GM19452 (cell line): ENCODE data around the gene ATAD5.

ENCODE experiments used
- ATAC-seq: cut with Tn5 transposase; IDR thresholded peaks from one replicate; pipeline ENCODE4 v1.9.1; 2021; ENCODE audit not compliant: unreplicated experiment

ATAD5 gene

GRCh38 chr17:30823421-30823820 is 8.3 kb upstream of the ATAD5 start:
- no peak for ATAC-seq

- no peak for ATAC-seq
Measured at GRCh38 chr17:30824002-30824355, 7.8 kb upstream of the ATAD5 start.

GRCh38 chr17:30824356-30825145 is 7.2 kb upstream of the ATAD5 start, which contains the start of gene CRLF3:
Gene CRLF3, minus strand, starts transcription at chr17:30824692. Its CDS starts 41 bp downstream, at chr17:30824651.
- peak; percentile 91 for ATAC-seq

- ATAC-seq: no peak
Measured at GRCh38 chr17:30827082-30827481, 4.7 kb upstream of the ATAD5 start.

GRCh38 chr17:30829022-30829421 is 2.7 kb upstream of the ATAD5 start:
- ATAC-seq: no peak

GRCh38 chr17:30831257-30831656 is 509 bp upstream of the ATAD5 start:
- no peak for ATAC-seq

- no peak for ATAC-seq
Measured at GRCh38 chr17:30832438-30833124, 815 bp downstream of the ATAD5 start.

- ATAC-seq: no peak
Measured at GRCh38 chr17:30838202-30838807, 6.5 kb downstream of the ATAD5 start.

- ATAC-seq: no peak
Measured at GRCh38 chr17:30840771-30841170, 9.0 kb downstream of the ATAD5 start.

- ATAC-seq: no peak
Measured at GRCh38 chr17:30848021-30848420, 16.3 kb downstream of the ATAD5 start.

GRCh38 chr17:30854146-30854545 is 22.4 kb downstream of the ATAD5 start:
- no peak for ATAC-seq

- no peak for ATAC-seq
Measured at GRCh38 chr17:30858556-30859250, 26.9 kb downstream of the ATAD5 start.

- no peak for ATAC-seq
Measured at GRCh38 chr17:30864636-30865035, 32.9 kb downstream of the ATAD5 start.

GRCh38 chr17:30869005-30869404 is 37.2 kb downstream of the ATAD5 start:
- no peak for ATAC-seq

GRCh38 chr17:30886187-30886586 is 54.4 kb downstream of the ATAD5 start:
- no peak for ATAC-seq

- ATAC-seq: no peak
Measured at GRCh38 chr17:30894236-30894635, 62.5 kb downstream of the ATAD5 start.

- ATAC-seq: no peak
Measured at GRCh38 chr17:30897311-30897710, 65.5 kb downstream of the ATAD5 start.

GRCh38 chr17:30905742-30906100 is 74.0 kb downstream of the ATAD5 start:
- no peak for ATAC-seq

GRCh38 chr17:30906101-30906911 is 74.5 kb downstream of the ATAD5 start, which contains the start of gene TEFM:
Gene TEFM, minus strand, starts transcription at chr17:30906238. Its CDS starts 40 bp downstream, at chr17:30906198.
- ATAC-seq: peak; percentile 89

- ATAC-seq: no peak
Measured at GRCh38 chr17:30908717-30909420, 77.1 kb downstream of the ATAD5 start.
